Mucosa of stomach (tissue), 1 donor: ENCODE results near the gene XIST.

Source experiments
- H3K27me3 ChIP-seq: one replicate; pipeline ENCODE4 v1.7.0; 2013; ENCODE audit warnings: mild to moderate bottlenecking, low read length; ENCODE audit not compliant: control insufficient read depth, insufficient read depth
- H3K36me3 ChIP-seq: one replicate; pipeline ENCODE4 v1.7.0; 2013; ENCODE audit warnings: low read length; ENCODE audit not compliant: control insufficient read depth, insufficient read depth
- H3K4me1 ChIP-seq: one replicate; pipeline ENCODE4 v1.7.0; 2013; ENCODE audit warnings: mild to moderate bottlenecking, low read length; ENCODE audit not compliant: control insufficient read depth, insufficient read depth
- H3K4me3 ChIP-seq: one replicate; pipeline ENCODE4 v1.7.0; 2013; ENCODE audit warnings: low read length
- H3K9ac ChIP-seq: one replicate; pipeline ENCODE4 v1.7.0; 2013; ENCODE audit warnings: mild to moderate bottlenecking, low read length, moderate library complexity
- H3K9me3 ChIP-seq: one replicate; pipeline ENCODE4 v1.7.0; 2013; ENCODE audit warnings: mild to moderate bottlenecking, low read length, moderate library complexity; ENCODE audit not compliant: control insufficient read depth
- donor health status: Pancreatic carcinoma.

XIST gene

DNA sequence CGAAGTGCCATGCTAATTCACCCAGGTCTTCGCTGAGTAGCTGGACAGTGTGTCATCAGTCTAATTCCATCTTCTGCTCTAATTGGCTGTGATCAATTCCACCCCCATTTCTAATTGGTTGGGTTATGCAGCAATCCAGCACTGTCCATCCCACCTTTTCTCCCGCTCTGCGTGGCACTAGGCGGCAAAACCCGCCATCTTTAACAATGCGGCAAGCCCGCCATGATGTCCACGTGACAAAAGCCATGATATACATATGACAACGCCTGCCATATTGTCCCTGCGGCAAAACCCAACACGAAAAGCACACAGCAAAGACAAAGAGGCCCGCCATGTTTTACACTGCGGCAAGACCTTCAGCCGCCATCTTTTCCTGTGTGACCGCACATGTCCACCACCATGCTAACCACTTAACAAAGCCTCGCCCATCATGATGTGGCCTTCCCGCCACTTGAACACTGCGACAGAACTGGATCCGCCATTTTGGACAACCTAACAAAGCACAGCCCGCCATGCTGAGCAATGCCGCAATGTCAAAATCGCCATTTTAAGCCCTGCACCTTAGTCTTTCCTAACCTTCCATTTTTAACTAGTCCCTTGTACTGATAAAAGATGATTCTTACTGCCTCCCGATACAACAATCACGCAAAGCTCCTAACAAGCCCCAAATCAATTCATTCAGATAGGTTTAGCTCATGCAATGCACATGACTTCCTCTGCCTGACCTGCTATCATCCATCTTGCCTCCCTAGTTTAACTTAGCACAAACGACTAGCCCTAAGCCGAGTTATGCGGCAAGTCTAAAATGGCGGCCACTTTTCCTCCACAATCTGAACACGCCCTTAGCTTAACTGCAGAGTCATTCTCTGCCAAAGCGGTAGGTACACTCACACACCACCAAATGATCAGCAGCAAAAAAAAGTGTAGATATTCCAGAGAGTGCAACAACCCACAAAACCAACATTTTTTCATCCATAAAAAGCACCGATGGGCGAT is 1.2 kb downstream of the XIST start:
- Histone ChIP-seq H3K9ac (no peak overlapping the region), H3K36me3 (no peaks in the 10 kb centered on the region), H3K4me1 (no peaks in the 10 kb centered on the region), H3K4me3 (no peak overlapping the region), H3K9me3 (no peaks in the 10 kb centered on the region), H3K27me3 (no peaks in the 10 kb centered on the region)

- no peaks in the 10 kb centered on the region for H3K9me3 ChIP-seq
- no peak overlapping the region for H3K4me3 ChIP-seq
- no peaks in the 10 kb centered on the region for H3K4me1 ChIP-seq
- H3K9ac ChIP-seq, result no peak overlapping the region
- H3K27me3 ChIP-seq, result no peaks in the 10 kb centered on the region
- H3K36me3 ChIP-seq, result no peaks in the 10 kb centered on the region
Observed at GRCh38 chrX:73850124-73851013, 2.1 kb downstream of the XIST start.

DNA sequence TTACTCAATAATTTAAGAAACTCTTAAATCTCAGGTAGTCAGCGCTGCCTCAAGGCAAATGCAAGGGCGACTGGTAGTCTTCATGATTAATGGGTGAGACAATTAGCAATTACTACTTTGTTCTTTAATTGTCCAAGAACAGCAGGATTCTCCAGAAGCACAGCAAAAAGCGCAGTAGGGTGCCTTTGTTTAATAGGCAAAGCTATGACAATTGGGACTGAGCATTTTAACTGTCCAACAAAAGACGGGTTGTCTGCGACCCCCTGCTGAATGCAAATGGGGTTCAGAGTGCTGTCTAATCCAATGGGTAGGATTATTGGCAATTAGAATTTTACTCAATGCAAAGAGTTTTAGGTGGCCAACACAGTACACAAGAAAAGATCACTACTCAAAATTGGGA is 3.4 kb downstream of the XIST start:
- Histone ChIP-seq H3K9me3 (no peaks in the 10 kb centered on the region), H3K4me3 (no peak overlapping the region), H3K27me3 (no peaks in the 10 kb centered on the region), H3K36me3 (no peaks in the 10 kb centered on the region), H3K9ac (no peak overlapping the region), H3K4me1 (no peaks in the 10 kb centered on the region)

DNA sequence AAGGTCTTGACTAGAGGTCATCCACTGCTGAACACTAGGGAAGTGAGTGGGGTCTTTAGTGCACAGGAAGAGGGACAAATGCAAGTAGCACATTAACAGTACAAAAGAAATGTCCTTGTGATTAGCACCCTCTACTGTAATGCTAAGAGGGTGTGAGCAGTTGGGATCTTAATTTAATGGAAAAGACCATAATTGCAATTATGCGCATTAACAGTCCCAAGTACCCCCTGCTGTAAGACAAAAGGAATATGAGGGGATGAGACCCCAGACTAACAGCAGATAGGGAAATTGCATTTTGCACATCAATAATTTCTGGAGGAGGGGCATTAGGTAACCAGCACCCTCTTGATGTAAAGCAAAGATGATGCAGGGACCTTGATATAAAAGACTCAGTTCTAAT is 4.5 kb downstream of the XIST start:
- Histone ChIP-seq H3K36me3 (no peaks in the 10 kb centered on the region), H3K4me1 (no peaks in the 10 kb centered on the region), H3K9me3 (no peaks in the 10 kb centered on the region), H3K9ac (no peak overlapping the region), H3K27me3 (no peaks in the 10 kb centered on the region), H3K4me3 (no peak overlapping the region)

- Histone ChIP-seq H3K9me3 (no peaks in the 10 kb centered on the region), H3K27me3 (no peaks in the 10 kb centered on the region), H3K4me3 (no peak overlapping the region), H3K36me3 (no peaks in the 10 kb centered on the region), H3K4me1 (no peaks in the 10 kb centered on the region), H3K9ac (no peak overlapping the region)
Observed at GRCh38 chrX:73847100-73847499, 5.4 kb downstream of the XIST start.

- H3K9me3 ChIP-seq, result no peaks in the 10 kb centered on the region
- no peaks in the 10 kb centered on the region for H3K4me1 ChIP-seq
- no peaks in the 10 kb centered on the region for H3K27me3 ChIP-seq
- H3K9ac ChIP-seq, result no peak overlapping the region
- no peaks in the 10 kb centered on the region for H3K36me3 ChIP-seq
- no peak overlapping the region for H3K4me3 ChIP-seq
Observed at GRCh38 chrX:73842541-73843234, 9.8 kb downstream of the XIST start.

GRCh38 chrX:73841337-73841736 is 11.2 kb downstream of the XIST start:
- no peak overlapping the region for H3K4me3 ChIP-seq

DNA sequence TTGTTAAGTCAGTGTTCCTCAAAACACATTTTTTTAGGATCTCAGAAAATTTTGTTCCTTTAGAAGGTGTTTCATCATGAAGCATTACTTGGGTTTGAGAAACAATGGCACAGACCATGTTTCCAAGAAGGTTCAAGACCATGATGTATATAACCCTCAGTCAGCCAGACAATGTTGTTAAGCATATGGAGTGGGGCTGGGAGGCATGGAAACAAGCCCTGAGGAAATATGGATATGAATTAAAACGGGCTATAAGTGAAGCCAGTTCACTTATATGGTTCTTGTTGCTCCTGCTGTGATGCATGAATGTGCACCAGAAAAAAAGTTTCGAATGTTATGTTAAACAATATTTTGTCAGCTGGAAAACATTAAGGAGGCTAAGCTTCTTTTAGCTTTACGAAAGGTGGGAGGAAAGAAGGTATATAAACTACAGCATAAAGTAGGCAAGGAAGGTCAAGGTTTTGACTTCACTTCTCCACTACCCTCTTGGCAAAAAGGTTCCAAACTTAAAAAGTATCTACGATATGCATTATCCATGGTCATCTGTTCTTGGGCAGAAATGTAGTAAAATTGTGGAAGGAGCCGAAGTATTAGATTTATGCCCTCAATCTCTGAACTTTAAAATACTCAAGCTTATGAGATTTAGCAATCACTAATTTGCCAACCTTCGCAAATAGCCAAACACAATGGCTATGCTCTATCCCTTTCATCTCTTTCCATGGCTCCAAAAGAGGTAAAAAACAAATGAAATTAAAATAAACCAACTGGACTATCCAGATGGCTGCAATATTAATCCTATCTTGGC is 12.2 kb downstream of the XIST start:
- no peaks in the 10 kb centered on the region for H3K36me3 ChIP-seq
- H3K4me3 ChIP-seq, result no peak overlapping the region
- H3K4me1 ChIP-seq, result no peaks in the 10 kb centered on the region
- no peak overlapping the region for H3K9ac ChIP-seq
- no peaks in the 10 kb centered on the region for H3K9me3 ChIP-seq
- H3K27me3 ChIP-seq, result no peaks in the 10 kb centered on the region

More at GRCh38 chrX:73841337-73841736, 11.2 kb downstream of the XIST start:
- H3K36me3 ChIP-seq, result no peaks in the 10 kb centered on the region
- H3K27me3 ChIP-seq, result no peaks in the 10 kb centered on the region
- no peaks in the 10 kb centered on the region for H3K9me3 ChIP-seq
- H3K9ac ChIP-seq, result no peak overlapping the region
- no peaks in the 10 kb centered on the region for H3K4me1 ChIP-seq

- H3K9ac ChIP-seq, result no peak overlapping the region
- H3K9me3 ChIP-seq, result no peaks in the 10 kb centered on the region
- no peaks in the 10 kb centered on the region for H3K36me3 ChIP-seq
- H3K4me3 ChIP-seq, result no peak overlapping the region
- H3K27me3 ChIP-seq, result no peaks in the 10 kb centered on the region
- no peaks in the 10 kb centered on the region for H3K4me1 ChIP-seq
Observed at GRCh38 chrX:73839152-73839551, 13.4 kb downstream of the XIST start.

- H3K4me1 ChIP-seq, result no peaks in the 10 kb centered on the region
- no peaks in the 10 kb centered on the region for H3K27me3 ChIP-seq
Observed at GRCh38 chrX:73838123-73838522, 14.4 kb downstream of the XIST start.

GRCh38 chrX:73836956-73837477 is 15.5 kb downstream of the XIST start:
- H3K4me3 ChIP-seq, result no peak overlapping the region
- H3K27me3 ChIP-seq, result no peaks in the 10 kb centered on the region
- H3K9ac ChIP-seq, result no peak overlapping the region
- no peaks in the 10 kb centered on the region for H3K9me3 ChIP-seq
- H3K36me3 ChIP-seq, result no peaks in the 10 kb centered on the region
- no peaks in the 10 kb centered on the region for H3K4me1 ChIP-seq

More at GRCh38 chrX:73838123-73838522, 14.4 kb downstream of the XIST start:
- H3K36me3 ChIP-seq, result no peaks in the 10 kb centered on the region
- no peak overlapping the region for H3K9ac ChIP-seq
- H3K4me3 ChIP-seq, result no peak overlapping the region
- no peaks in the 10 kb centered on the region for H3K9me3 ChIP-seq
